ENCODE results near the gene NPAS4. TPM values are rescaled to one million over a fixed set of nuclear protein-coding genes. Genes with fewer than 3 reads are reported as not detected.

Gene NPAS4
- total and polyA plus RNA-seq, 2 of the 13 experiments (the other 11 are each of a cell fraction or from before 2014, with no cell fraction given), result not detected

DNA sequence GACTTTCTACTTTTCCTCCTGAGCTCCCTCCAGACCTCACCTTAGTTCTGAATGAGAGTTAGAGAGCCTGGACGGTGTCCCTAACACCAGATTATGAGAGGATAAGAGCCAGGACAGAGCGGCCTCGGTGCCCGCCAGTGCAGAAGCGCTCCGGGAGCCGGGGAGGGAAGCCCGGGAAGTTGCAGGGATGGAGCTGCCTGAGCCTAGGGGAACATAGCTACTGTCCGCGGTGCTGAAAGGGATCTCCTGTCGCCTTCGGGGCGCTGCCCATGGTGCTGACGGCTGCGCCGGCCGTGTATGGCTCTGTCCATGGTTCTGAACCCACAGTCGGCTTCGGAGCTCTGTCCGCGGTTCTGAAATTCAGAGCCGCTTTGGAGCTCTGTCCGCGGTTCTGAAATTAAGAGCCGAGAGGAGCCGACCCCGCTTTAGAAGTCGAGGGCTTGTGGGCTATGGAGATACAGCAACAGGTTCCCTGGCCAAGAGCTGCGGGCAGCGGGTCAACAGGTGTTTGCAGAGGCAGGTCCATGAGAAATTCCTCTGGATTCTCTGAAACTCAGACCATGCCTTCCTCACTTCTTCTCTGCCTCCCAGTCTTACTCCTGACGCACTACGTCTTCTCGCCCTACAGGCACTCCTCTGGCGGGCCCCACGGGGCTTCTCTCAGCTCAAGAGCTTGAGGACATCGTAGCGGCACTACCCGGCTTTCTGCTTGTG is 814 bp downstream of the NPAS4 start (continued):
- TF ChIP-seq ZNF646 (CRISPR knock-in tag; IDR thresholded peaks at IDR 0.05) (peak; percentile 99), ZNF644 (CRISPR knock-in tag; IDR thresholded peaks at IDR 0.05; ENCODE audit: low read depth) (peak; percentile 100), BRF2 (CRISPR knock-in tag; IDR thresholded peaks at IDR 0.05) (peak; percentile 100), ZNF430 (CRISPR knock-in tag; IDR thresholded peaks at IDR 0.05) (peak; percentile 100), RCOR2 (CRISPR knock-in tag; IDR thresholded peaks at IDR 0.05) (peak; percentile 100), HMGXB3 (CRISPR knock-in tag; IDR thresholded peaks at IDR 0.05; ENCODE audit: borderline replicate concordance) (peak; percentile 99), TBX2 (CRISPR knock-in tag; IDR thresholded peaks at IDR 0.05; ENCODE audit: borderline replicate concordance) (peak; percentile 100), ARID2 (CRISPR knock-in tag; IDR thresholded peaks at IDR 0.05; ENCODE audit: borderline replicate concordance) (peak; percentile 100), ZFP90 (CRISPR knock-in tag; IDR thresholded peaks at IDR 0.05; ENCODE audit: borderline replicate concordance) (peak; percentile 100), ZNF10 (CRISPR knock-in tag; IDR thresholded peaks at IDR 0.05; ENCODE audit: borderline replicate concordance, low read depth) (peak; percentile 100), ZNF253 (CRISPR knock-in tag; IDR thresholded peaks at IDR 0.05; ENCODE audit: borderline replicate concordance) (peak; percentile 100), CBFB (CRISPR knock-in tag; IDR thresholded peaks at IDR 0.05) (peak; percentile 100), SRSF9 (IDR thresholded peaks at IDR 0.05; ENCODE audit: borderline replicate concordance, insufficient read depth, low read depth, low read length, poor library complexity, severe bottlenecking) (no peak), NFRKB (IDR thresholded peaks at IDR 0.05) (no peak), ETV6 (CRISPR knock-in tag; conservative IDR thresholded peaks at IDR 0.05) (peak; percentile 100), TGIF2 (CRISPR knock-in tag; IDR thresholded peaks at IDR 0.05) (peak; percentile 100)
- TF ChIP-seq, protein P1, sequence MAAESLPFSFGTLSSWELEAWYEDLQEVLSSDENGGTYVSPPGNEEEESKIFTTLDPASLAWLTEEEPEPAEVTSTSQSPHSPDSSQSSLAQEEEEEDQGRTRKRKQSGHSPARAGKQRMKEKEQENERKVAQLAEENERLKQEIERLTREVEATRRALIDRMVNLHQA (CRISPR knock-in tag; IDR thresholded peaks at IDR 0.05), result peak; percentile 100

Data from HepG2 (cell line).